Lower leg skin (tissue), 3 donors: ENCODE measurements around the gene RASA3.

ENCODE experiments used
- CTCF ChIP-seq, 3 donors: fragments of 450-650 bp; IDR thresholded peaks; one replicate each; pipeline ENCODE4 v1.5.1; 2016; ENCODE audit warnings: antibody characterized with exemption in 3 of 3, mild to moderate bottlenecking in 3 of 3, moderate library complexity in 2 of 3
- POLR2A ChIP-seq, 2 donors: fragments of 450-650 bp; IDR thresholded peaks; one replicate each; pipeline ENCODE4 v1.6.1; 2016 to 2017; ENCODE audit warnings: antibody characterized with exemption in 2 of 2, mild to moderate bottlenecking in 1 of 2, moderate library complexity in 1 of 2

- TF ChIP-seq CTCF (IDR thresholded peaks at IDR 0.05), result no peak
- no peak for TF ChIP-seq POLR2A (IDR thresholded peaks at IDR 0.05)
These were observed 57.6 kb downstream of the RASA3 start for GRCh38 chr13:114074671-114075315.
